IMR-90 (cell line): ENCODE measurements around the gene SLC22A5.

Experiments used
- MAZ ChIP-seq: IDR thresholded peaks from 2 replicates; pipeline ENCODE4 v1.6.1; 2012; ENCODE audit warnings: low read depth, mild to moderate bottlenecking, low read length, improper control_type of control experiment, moderate library complexity, borderline replicate concordance
- RCOR1 ChIP-seq: IDR thresholded peaks from 2 replicates; pipeline ENCODE4 v1.6.1; 2012; ENCODE audit warnings: mild to moderate bottlenecking, low read length, improper control_type of control experiment; ENCODE audit not compliant: insufficient replicate concordance
- TF ChIP-seq, protein P1 (sequence below): conservative IDR thresholded peaks from 2 replicates; pipeline ENCODE4 v1.5.1; 2012; ENCODE audit warnings: mild to moderate bottlenecking, low read depth, low read length, improper control_type of control experiment

DNA sequence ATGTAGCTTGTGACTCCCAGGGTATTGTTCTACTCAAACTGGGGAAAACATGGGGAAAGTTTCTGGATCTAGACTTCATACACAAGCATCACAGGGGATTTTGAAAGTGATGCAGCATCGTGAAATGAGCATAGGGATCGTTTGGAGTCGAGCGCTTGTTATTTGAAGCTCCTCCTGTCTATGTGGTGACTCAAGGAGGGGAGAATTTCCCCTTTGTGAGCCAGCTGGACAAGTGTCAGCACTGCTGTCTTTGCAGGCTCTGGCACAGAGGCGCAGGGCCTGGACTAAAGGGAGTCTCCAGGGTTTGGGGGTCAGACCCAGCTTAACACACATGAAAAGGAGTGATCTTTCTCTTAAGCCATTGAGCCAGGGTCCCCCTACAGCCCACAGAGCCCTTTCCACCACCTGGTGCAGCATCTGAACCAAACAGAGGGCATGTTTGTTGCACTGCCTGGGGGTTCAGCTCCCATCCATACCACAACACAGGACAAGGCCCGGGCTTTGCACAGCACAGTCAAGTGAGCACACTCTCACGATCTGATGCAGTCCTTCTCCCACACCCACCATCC is 70.1 kb downstream of the SLC22A5 start:
- TF ChIP-seq, protein P1, sequence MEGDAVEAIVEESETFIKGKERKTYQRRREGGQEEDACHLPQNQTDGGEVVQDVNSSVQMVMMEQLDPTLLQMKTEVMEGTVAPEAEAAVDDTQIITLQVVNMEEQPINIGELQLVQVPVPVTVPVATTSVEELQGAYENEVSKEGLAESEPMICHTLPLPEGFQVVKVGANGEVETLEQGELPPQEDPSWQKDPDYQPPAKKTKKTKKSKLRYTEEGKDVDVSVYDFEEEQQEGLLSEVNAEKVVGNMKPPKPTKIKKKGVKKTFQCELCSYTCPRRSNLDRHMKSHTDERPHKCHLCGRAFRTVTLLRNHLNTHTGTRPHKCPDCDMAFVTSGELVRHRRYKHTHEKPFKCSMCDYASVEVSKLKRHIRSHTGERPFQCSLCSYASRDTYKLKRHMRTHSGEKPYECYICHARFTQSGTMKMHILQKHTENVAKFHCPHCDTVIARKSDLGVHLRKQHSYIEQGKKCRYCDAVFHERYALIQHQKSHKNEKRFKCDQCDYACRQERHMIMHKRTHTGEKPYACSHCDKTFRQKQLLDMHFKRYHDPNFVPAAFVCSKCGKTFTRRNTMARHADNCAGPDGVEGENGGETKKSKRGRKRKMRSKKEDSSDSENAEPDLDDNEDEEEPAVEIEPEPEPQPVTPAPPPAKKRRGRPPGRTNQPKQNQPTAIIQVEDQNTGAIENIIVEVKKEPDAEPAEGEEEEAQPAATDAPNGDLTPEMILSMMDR, result no peak
- TF ChIP-seq RCOR1, result no peak
- TF ChIP-seq MAZ, result no peak
